Measurements from ENCODE around the gene MARCHF10.
"Not testable (repeated sequence)": the region's sequence is repeated elsewhere in the genome, so short reads cannot be mapped to it uniquely, and the experiment has no call there.

Gene MARCHF10

DNA sequence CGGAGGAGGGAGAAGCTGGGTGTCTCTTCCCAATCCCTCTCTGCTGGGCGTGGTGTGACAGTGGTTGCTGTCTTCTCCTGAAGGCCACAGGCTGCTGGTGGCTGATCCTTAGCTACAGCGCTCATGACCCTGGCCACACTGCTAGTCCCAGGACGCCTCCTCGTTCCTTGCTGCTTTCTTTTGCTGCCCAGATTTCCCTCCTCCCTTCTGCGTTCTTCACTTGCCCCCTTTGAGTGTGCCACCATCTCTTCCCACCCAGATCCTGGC is 90.6 kb downstream of the MARCHF10 start:
- DNase-seq (ENCODE audit: low spot score) = no peak

DNA sequence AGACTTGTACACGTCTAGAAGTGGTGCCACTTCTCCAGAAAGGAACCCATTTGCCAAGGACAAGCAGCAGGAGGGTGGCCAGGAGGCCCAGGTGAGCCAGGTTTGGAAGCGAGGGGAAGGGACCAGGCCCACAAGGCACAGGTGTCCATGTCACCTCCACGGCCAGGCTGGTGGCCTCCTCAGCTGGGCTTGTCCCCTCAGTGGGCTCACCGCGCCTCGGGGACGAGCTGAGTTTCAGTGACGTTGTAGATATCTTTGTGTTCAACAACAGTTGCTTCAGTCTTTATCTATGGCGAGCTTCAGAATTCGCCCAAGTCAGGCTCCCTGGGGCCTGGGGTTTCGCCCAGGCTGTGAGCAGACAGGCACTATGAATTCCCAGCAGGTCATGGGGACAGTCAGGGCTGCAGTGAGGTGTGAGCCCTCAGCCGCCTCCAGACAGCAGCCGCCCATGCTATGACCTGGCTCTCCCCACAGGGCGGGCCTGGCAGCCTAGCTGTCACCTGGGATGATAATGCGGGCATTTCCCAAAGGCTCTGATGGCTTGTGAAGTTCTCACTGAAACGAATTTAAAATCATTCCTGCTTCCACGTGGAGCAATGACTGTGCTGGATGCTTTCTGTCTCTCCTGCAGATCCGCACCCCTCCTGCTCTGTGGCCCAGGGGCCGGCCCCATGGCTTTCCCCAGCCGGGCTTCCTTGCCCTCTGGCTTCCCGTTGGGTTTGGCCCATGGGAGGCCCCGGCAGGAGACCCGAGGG is 91.1 kb downstream of the MARCHF10 start:
- DNase-seq (ENCODE audit: low spot score) = no peak

DNA sequence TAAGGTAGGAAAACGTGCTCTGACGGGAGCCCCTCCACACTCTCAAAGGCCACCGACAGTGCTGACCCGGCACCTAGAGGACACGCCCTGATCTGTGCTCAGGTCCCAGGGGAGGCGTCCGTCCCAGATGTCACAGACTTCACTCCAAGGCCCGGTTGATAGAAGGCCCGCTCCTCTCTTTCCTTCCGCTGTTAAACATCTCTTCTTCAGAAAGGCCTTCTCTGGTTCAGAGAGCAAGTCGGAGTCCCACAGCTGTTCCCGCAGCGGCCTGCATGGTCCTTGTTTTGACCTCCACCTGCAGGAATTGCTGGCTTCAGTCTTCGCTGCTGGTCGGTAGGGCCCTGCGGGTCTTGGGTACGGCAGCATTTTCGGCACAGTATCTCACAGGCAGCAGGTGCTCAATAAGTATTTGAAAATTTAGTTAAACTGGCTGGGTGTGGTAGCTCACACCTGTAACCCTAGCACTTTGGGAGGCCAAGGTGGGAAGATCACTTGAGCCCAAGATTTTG is 92.2 kb downstream of the MARCHF10 start:
- DNase-seq (ENCODE audit: low spot score) = no peak

DNA sequence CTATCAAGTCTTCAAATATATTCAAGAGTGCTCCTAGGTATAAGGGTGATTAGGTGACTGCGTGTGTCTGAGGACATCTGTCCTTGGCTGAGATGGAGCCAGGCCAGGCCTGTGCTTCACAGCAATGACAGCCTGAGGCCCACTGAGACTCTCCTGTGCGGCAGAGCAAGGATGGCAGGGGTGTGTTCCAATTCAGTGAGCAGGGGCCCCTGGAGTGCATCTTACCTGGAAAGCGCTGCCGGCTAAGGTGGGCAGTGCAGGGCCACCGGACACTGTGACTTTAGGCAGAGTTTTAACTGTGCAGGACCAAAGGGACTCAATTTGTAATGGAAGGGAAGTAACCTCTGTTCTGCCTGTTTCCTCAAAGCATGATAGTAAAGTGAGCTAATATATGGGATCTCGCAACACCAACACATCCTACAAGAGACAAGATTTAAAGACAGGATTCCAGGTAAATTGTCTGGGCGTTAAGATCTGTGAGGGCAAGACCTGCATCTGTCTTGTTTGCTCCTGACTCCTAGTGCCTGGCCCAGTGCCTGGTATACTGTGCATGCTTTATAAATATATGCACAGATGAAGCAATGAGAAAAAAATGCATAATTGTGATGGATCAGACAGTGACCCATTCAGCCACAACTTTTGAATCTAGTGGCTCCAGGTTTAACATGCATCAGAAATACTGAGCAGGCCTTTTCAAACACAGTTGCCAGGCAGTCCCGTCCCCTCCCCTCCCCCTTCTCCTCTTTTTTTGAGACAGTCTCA is 93.9 kb downstream of the MARCHF10 start:
- no peak for DNase-seq (ENCODE audit: low spot score)

DNA sequence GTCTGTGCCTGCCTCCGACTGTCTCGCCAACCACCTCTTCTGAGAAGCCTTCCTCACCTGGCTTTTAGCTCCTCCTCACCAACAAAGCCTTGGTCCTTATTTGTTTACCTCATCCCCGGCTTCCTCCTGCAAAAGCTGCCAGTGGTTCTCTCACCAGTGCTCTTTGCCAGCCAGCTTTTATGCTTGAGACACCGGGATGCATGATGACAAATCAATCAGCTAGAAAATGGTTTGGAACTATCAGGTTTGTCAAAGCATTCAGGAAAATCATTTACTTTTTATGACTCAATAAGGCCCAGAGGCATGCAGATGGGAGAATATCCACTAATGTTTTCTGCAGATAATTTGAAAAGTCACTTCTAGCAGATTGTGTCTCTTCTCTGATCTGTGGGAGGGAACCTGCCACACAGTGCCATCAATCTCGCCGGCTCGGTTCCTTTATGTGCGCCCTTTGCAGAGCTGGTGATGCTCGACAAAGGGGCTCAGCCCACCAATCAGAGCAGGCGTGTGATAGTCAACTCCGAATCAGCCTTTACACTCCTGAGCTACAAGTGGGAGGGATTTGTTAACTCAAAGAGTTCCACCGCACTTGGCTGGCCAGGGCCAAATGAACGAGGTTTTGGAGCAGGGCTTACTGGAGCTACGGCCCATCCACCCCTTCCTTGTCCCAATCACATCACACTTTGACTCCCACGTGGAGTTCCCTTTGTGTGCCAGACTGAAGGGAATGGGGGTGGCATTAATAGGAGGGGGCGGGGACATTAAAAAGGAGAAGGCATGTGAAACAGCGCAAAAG is 94.8 kb downstream of the MARCHF10 start:
- DNase-seq (ENCODE audit: low spot score) = no peak

DNA sequence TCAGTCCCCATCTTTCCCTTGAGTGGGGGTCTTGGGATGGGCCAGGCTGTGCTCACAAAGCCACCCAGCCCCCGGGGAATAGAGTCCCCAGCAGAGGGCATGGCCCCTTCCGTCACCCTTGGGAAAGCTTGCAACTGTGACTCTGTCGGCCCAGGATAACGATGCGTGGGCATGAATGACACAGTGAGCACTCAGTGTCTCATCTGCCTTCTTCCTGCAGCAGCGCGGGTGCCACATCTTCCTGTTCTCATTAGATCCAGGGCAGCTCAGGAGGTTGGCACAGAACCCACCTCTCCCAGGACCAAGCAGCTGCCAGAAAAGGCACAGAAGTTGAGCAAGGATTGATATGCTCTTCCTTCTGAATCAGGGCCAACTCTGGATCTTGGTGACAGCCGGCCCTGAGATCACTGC is 95.9 kb downstream of the MARCHF10 start:
- DNase-seq (ENCODE audit: low spot score) = no peak

DNA sequence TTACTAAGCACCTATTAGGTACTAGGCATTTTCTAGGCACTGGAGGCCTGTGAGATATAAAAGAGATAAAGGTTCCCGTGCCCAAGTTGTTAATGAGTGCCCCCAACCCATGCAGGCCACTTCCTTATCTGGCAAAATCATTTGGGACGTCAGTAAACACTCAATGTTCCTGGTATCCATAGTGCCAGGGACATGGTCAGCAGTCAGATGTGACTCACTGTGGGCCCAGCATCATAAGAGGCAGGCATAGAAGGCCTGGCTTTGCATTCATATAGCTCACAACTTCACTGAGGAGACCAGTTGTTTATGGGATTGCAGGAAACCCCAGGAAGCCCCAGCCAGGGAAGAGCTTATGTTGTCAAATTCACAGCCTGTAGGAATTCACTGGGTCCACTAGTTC is 99.5 kb downstream of the MARCHF10 start:
- DNase-seq (ENCODE audit: low spot score) = peak; percentile 14

DNA sequence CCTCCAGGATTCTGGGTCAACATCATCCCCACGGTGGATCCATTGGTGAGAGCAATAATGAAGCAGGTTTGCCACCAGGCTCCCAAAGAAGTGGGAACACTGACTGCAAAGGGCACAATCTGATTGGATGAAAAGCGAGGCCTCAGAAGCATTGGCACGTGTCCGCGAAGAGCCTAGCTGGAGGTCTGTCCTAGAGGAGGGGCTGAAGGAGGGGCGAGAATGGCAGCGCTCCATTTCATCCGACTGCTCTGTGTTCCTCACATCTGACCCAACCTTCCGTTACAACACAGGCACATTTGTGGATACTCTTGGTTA is 100.7 kb downstream of the MARCHF10 start:
- peak; percentile 18 for DNase-seq (ENCODE audit: low spot score)

DNA sequence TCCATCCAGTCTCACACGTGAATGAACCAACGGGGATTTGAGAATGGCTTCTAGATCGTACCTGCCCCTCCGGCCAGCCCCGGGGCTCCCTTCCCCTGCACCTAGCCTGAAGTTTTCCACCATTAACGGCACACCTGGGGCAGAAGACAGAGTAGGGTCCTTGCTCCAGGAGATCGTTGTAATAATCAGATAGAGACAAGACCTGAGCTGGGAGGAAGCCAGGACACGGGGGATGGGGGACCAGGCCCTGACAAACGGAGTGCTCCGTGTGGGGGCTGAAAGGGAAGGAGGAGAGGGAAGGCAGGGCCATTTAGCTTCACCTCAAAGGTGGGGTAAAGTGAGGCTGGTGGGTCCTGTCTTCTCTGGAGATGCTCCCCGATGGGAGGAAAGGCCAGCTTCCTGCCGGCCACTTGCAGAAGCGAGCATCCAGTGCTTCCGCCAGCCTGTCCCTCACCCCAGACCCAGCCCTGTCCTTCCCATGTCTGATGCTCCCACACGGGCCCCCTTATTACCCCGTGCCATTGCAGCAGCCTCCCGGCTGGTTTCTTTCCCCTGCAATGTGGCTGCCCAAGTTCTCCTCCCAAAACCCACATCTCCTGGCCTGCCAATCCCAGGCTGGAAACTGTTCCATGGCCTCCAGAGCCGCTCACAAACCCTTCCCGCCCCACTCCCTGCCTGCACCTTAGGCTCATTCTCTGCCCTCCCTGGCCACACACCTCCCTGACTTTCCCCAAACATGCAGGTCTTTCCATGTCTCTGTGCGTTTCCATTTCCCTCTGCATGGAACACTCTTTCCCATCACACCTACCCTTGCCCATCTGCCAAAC is 101.3 kb downstream of the MARCHF10 start:
- peak; percentile 25 for DNase-seq (ENCODE audit: low spot score)

DNA sequence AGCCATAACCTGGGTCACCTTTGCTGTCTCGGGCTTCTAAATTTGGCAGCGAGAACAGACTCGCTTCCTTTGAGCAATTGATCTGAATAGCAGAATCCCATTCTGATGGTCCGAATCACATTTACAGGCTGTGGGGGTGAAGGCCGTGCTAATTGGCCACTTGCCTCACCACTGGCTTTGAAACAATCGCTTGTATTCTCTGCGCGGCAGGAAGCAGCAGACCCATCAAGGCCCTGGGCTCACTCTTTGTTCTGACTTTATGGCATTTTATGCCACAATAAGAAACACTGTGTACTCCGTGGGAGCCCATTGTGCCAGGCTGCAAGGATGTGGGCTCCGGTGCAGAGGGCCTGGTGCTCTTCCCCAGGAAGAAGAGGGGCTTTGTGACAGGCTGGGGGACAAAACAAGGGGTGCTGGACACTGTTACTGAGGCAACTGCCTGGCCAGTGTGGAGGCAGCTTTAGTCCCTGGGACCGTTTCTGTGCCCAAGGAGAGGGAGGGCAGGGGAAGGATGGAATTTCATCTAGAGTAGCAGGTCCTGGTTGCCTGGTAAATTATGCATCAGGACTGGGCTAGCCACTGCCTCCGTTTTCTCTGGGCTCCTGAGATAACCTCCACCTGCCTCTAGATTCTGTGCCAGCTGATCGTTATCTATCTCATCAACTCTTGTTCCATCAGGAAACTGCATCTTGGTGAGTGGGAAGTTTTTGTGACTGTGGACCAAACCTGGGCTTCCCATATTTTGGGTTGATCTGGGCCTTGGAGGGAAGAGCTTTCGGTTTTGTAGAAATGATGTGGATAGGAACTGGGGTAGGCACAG is 102.1 kb downstream of the MARCHF10 start:
- peak; percentile 30 for DNase-seq (ENCODE audit: low spot score)

DNA sequence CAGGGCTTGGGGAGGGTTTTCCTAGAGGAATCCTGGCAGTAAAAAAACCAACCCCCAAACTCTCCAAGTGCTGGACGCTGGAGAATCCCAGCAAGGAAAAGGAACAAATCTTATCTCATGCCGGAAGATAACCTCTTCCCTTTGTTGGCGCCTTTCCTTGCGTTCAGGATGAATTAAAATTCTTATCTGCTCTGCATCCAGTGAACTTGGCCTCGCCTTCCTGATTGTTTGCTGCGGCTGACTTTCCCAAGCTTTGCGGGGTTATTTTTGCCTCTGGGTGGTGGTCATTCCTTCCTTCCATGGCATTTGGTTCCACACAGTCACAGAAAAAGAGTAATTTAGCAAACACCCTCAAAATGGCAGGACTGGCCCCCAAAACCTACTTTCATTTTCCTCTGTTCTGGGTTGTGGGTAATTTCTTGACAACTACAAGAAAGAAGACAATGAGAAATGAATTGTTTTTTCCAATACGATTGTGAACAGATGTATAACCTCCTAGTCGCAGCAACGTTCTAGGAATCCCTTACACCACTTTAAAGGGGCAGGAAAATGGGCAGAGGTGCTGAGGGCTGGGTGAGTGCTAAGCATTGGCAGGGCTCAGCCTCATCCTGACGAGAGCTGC is 102.8 kb downstream of the MARCHF10 start:
- peak; percentile 22 for DNase-seq (ENCODE audit: low spot score)

DNA sequence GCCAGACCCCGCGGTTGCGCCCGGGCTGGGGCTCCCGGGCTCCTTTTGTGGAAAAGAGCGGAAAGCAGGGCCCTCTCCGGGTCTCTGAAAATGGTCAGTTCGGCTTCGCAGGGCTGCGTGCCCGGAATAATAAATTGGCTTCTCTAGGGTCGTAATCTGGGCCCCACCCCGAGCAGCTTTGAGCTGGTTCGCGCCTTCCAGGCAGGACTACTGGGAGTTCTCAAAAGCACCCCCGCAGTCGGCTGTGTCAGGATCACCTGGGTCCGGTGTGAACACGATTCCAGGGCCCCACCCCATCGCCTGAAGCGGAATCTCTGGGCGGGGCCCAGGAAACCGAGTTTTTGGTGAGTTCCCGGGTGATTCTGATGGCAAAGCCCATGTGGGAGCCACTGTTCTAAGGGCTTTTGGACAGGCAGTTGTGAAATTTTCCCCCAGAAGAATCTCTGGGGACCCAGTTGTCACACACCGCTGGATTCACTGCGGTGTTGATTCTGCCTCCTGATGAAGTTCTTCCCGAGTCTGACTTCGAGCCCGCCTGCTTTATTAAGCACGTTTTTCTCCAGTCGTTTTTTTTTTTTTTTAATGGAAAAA is 103.6 kb downstream of the MARCHF10 start:
- DNase-seq (ENCODE audit: low spot score) = no peak

DNA sequence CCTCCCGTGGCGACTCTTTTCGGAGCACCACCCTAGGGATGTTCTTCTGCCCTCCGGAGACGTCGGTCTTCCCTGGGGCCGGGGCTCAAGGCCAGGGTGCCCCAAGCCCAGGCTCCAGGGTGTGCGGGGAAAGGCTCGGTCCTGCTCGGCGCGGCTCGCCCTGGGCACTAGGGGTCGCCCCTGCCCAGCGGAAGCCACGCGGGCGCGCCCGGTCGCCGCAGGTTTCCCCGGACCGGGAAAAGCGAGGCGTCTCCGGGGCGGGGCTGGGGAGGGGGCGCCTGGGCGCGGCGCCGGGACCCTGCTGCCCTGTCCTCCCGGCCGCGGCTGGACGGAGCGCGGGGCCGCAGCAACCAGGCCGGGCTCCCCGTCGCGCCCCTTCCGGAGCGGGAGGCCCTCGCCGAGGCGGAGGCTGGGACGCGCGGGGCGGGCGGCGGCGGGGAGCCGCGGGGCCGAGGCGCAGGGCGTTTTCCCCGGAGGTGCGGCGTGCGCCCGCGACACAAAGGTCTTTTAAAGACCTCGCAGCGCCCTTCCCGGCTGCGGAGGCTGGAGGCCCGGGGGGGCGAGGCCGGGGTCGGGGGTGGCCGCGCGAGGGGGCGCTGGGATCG is 104.2 kb downstream of the MARCHF10 start:
- DNase-seq (ENCODE audit: low spot score) = peak; percentile 97

DNA sequence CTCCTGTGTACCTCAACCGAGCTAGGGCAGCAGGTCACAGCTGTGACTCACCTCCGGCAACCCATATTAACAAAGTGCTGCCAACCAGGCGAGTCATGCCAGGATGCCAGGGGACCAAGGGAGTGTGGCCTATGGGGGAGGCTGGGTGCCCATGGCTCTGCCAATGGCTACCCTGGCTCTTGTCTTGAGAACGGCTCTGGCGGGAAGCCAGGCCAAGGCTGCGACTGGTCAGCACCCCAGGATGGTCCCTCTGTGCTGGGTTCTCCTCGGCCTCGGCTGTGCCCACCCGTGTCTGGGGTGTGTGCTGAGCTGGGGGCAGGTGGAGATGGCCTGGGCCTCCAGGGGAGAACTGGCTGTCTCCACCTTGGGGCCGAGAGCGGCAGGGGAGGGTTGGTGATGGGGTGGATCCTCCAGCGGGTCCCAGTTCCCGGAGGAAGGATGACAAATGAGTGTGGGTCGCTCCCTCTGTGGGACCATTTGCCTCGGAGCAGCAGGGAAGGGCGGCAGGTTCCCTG is 104.8 kb downstream of the MARCHF10 start:
- peak; percentile 68 for DNase-seq (ENCODE audit: low spot score)

DNA sequence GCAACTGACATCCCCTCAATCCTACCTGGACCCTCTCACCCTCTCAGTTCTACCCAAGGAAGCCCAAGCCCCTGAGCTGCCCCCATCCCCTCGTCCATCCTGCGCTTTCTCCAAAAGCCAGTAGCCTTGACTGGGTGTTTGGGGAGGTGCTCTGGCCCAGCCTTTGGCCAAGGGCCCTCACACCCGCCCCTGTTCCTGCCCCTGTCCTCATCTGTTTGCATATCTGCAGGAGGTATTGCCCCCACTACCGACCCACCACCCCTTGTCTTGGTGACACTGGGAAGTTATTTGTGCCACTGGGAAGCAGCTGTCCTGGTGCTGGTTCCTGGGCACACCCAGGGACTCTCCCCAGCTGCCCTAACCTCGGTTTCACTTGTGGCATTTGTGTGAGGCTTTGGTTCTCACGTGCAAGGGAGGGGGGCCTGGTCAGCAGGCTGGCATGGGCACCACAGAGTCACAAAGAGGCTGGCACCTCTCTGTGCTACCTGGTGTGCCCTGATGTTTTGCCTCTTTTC is 105.3 kb downstream of the MARCHF10 start:
- DNase-seq (ENCODE audit: low spot score) = no peak

DNA sequence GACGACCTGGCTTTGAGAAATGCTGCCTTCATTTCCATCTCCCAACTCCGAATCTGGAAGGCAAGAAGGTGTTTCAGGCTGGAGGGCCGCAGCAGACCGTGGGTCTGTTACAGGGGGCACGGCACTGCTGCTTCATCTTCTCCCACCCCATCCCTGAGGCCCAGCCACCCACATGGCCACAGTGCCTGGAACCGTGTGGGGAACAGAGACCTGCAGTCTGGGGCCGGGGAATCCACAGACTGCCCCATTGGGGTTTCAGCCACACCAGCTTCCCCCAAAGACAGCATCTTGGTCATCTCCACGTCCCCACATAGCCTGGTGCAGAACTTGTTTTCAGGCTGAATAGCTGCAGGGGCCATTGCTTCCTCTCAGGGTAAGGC is 106.4 kb downstream of the MARCHF10 start:
- no peak for DNase-seq (ENCODE audit: low spot score)

DNA sequence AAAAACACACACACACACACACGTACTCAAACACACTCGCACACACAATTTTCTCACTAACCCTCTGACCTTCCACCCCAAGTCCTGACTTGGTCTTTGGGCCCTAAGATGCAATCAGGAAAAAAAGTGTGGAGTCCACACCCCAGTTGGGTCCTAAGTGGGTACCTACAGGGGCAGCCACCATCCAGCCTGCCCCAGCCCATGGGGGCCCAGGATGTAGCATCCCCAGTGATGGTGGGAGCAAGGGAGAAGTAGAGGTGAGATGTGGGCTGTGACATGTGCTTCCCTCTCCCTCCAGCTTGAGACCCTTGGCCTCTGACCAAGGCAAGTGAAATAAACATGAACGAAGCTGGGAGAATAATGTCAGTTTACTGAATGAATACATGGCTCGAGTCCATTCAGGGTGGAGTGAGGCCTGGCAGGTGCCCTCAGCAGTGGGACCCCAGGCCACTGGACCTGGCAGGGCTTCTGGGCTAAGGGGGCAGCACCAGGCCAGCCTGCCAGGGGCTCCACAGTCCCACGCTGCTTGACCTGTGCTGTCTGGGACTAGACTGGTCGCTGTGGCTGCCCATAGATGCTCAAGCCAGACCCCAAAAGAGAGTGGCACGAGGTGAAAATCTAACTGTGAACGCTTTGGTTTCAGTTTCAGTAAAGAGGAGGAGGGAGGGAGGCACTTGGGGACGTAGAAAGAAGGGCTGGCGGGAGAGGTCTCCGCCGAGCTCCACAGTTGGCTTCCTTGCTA is 107.0 kb downstream of the MARCHF10 start:
- DNase-seq (ENCODE audit: low spot score) = no peak

DNA sequence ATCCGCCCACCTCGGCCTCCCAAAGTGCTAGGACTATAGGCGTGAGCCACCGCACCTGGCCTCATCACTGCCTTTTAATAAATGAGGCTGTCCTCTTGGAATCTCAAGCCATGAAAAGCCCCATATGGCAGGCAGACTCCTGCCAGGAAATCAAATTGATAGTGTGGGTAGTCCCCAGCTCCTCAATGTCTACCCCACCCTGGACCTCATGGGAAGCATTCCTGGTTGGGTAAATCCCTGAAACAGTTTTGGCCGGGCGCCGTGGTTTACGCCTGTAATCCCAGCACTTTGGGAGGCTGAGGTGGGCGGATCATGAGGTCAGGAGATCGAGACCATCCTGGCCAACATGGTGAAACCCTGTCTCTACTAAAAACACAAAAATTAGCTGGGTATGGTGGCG is 109.7 kb downstream of the MARCHF10 start:
- DNase-seq (ENCODE audit: low spot score) = not testable (repeated sequence)

All from D341Med (cell line).